ENCODE data around the gene KCNQ1. TPM values are rescaled to one million over a fixed set of nuclear protein-coding genes. Genes with fewer than 3 reads are reported as not detected.

Gene KCNQ1
- total RNA-seq, 1 experiment from 2014 or later: 10.7 TPM

GRCh38 chr11:2452321-2453012, 7.7 kb downstream of the KCNQ1 start:
- no peaks in the 10 kb centered on the region for H4K20me1 ChIP-seq (ENCODE audit: insufficient read depth)
- no peaks in the 10 kb centered on the region for H3K4me1 ChIP-seq (ENCODE audit: control insufficient read depth in 1 of 2, insufficient read depth in 2 of 2, low read length in 2 of 2)
- ChIA-PET RAD21 (ENCODE audit: low non-redundant PET in 1 of 2, low total read pairs in 2 of 2, uncharacterized antibody in 2 of 2, unreplicated experiment in 2 of 2) (interaction anchor here in 1 of 2 experiments (0.6 kb wide), 1 partner anchor 11 kb away, joined by 5 read pairs; no protein-coding TSS in a partner anchor), POLR2A (no interaction called here), CTCF (no interaction called here)
- TF ChIP-seq ATF3 (IDR thresholded peaks at IDR 0.05): no peak
- TF ChIP-seq MAX (IDR thresholded peaks at IDR 0.05): no peak
- TF ChIP-seq SRF (IDR thresholded peaks at IDR 0.05; ENCODE audit: low read depth): no peak
- no peak for TF ChIP-seq CTCF (IDR thresholded peaks at IDR 0.05 in 2 of 3, conservative IDR thresholded peaks at IDR 0.05 in 1 of 3; ENCODE audit: borderline replicate concordance in 1 of 3, insufficient read depth in 1 of 3, low read depth in 2 of 3, low read length in 2 of 3)
- no peak for TF ChIP-seq REST (IDR thresholded peaks at IDR 0.05; ENCODE audit: low read depth)
- no peak for TF ChIP-seq JUND (IDR thresholded peaks at IDR 0.05)
- no peak for TF ChIP-seq FOSL1 (IDR thresholded peaks at IDR 0.05; ENCODE audit: low read depth)
- TF ChIP-seq SP1 (IDR thresholded peaks at IDR 0.05; ENCODE audit: low read depth): no peak
- TF ChIP-seq POLR2A (IDR thresholded peaks at IDR 0.05; ENCODE audit: borderline replicate concordance, extremely low read depth, insufficient read depth, insufficient read length): no peak
- TF ChIP-seq ELF1 (IDR thresholded peaks at IDR 0.05; ENCODE audit: borderline replicate concordance, low read depth): no peak
- no peak for TF ChIP-seq TCF7L2 (IDR thresholded peaks at IDR 0.05; ENCODE audit: borderline replicate concordance, extremely low read depth, insufficient read depth, insufficient read length)
- no peak for TF ChIP-seq EZH2 (IDR thresholded peaks at IDR 0.05)
- TF ChIP-seq EGR1 (IDR thresholded peaks at IDR 0.05; ENCODE audit: low read depth): no peak
- H2AFZ ChIP-seq (ENCODE audit: low read depth, low read length, poor library complexity, severe bottlenecking): no peak overlapping the region
- intact Hi-C loops (cut with micrococcal nuclease): no loop called here
- H3K9me2 ChIP-seq (ENCODE audit: insufficient read depth): no peaks in the 10 kb centered on the region
- H3K4me3 ChIP-seq (replicated peaks in 1 of 2; ENCODE audit: low read depth in 1 of 2, low read length in 2 of 2): no peak overlapping the region
- H3K9ac ChIP-seq (ENCODE audit: low read length): no peak overlapping the region
- BruUV-seq (replicated peaks): no TSS peak
- DNase-seq (ENCODE audit: low read depth, low spot score) (no peak), ATAC-seq (no peak)
- H3K79me2 ChIP-seq (ENCODE audit: insufficient read depth, low read length): no peaks in the 10 kb centered on the region
- H3K27ac ChIP-seq (ENCODE audit: low read depth, low read length): no peak overlapping the region
- H3K27me3 ChIP-seq (ENCODE audit: insufficient read depth, low read length): no peaks in the 10 kb centered on the region
- H3K9me3 ChIP-seq (ENCODE audit: control insufficient read depth in 1 of 2, insufficient read depth in 1 of 2, low read depth in 1 of 2, low read length in 2 of 2): no peaks in the 10 kb centered on the region
- H3K4me2 ChIP-seq (ENCODE audit: low read length): no peak overlapping the region
- H3K36me3 ChIP-seq (ENCODE audit: control insufficient read depth in 1 of 2, insufficient read depth in 2 of 2, low read length in 2 of 2): no peaks in the 10 kb centered on the region
